Transverse colon (tissue), 4 donors: ENCODE data around the gene SLC19A3. TPM values are rescaled to one million over a fixed set of nuclear protein-coding genes. Genes with fewer than 3 reads are reported as not detected.
"Not testable (repeated sequence)": the region's sequence is repeated elsewhere in the genome, so short reads cannot be mapped to it uniquely, and the experiment has no call there.

Source experiments
- DNase-seq: peaks from one replicate; pipeline ENCODE4 v3.0.0-alpha.2; 2019
- H3K27ac ChIP-seq, 4 donors: fragments of 200-600 bp; sonication (generic); 2 replicates each; pipeline ENCODE4 v1.5.1; 2016 to 2018; ENCODE audit warnings: inconsistent platforms in 4 of 4
- H3K27me3 ChIP-seq: fragments of 200-600 bp; sonication (generic); 2 replicates; pipeline ENCODE4 v1.5.1; 2017; ENCODE audit warnings: inconsistent platforms
- H3K36me3 ChIP-seq, 4 donors: fragments of 200-600 bp; sonication (generic); 2 replicates each; pipeline ENCODE4 v1.5.1; 2017 to 2019; ENCODE audit warnings: inconsistent platforms in 4 of 4
- H3K4me1 ChIP-seq, 4 donors: fragments of 200-600 bp; sonication (generic); 2 replicates each; pipeline ENCODE4 v1.5.1; 2017 to 2020; ENCODE audit warnings: inconsistent platforms in 4 of 4
- H3K4me3 ChIP-seq, 4 donors: fragments of 200-600 bp; sonication (generic); 1 replicate in 1 of 4; 2 replicates in 3 of 4; pipeline versions ENCODE4 v1.5.1 to v1.6.1; 2017 to 2019; ENCODE audit warnings: inconsistent platforms in 4 of 4
- H3K9me3 ChIP-seq, 2 donors: fragments of 200-600 bp; sonication (generic); 2 replicates each; pipeline ENCODE4 v1.5.1; 2017 to 2019; ENCODE audit warnings: inconsistent platforms in 2 of 2
- CTCF ChIP-seq, 5 experiments: fragments of 200-600 bp in 3 of 5; fragments of 450-650 bp in 2 of 5; sonication (generic) in 3 of 5; IDR thresholded peaks; 1 replicate in 2 of 5; 2 replicates in 3 of 5; pipeline ENCODE4 v1.5.1; 2016 to 2017; ENCODE audit warnings: antibody characterized with exemption in 5 of 5, inconsistent platforms in 3 of 5, mild to moderate bottlenecking in 2 of 5, moderate library complexity in 1 of 5
- EP300 ChIP-seq: sonication (generic); formaldehyde crosslinking; IDR thresholded peaks from one replicate; pipeline ENCODE4 v1.6.1; 2017; ENCODE audit warnings: antibody characterized with exemption, low read depth
- POLR2A ChIP-seq: fragments of 450-650 bp; IDR thresholded peaks from one replicate; pipeline ENCODE4 v1.6.1; 2016; ENCODE audit warnings: antibody characterized with exemption, mild to moderate bottlenecking, moderate library complexity
- POLR2AphosphoS5 ChIP-seq, 3 donors: sonication (generic); formaldehyde crosslinking; IDR thresholded peaks; one replicate each; pipeline ENCODE4 v1.6.1; 2016; ENCODE audit warnings: antibody characterized with exemption in 3 of 3
- WGBS, 2 donors: methylation state at CpG; one replicate each; pipeline ENCODE4 v1.1.5; 2018; ENCODE audit warnings: low coverage in 1 of 2; 5-methylcytosine and 5-hydroxymethylcytosine counted together
- in situ Hi-C, 4 donors: fragments of 200-750 bp; cut with MboI; loops; one replicate each; pipeline versions ENCODE4 v1.15.0 to v1.15.1; 2017; ENCODE audit warnings: low sequenced_read_pairs in 3 of 4, low pct_ligation_motif_present in 1 of 4, low pct_unique_long_range_greater_than_20kb in 1 of 4
- intact Hi-C: fragments of 100-400 bp; cut with DNase I; formaldehyde crosslinking; loops from one replicate; pipeline ENCODE4 v1.15.1; 2023; ENCODE audit warnings: low total_unique reads
- total RNA-seq, 4 donors: library from RNA; depleted of rRNA; stranded (reverse); fragments of >200 nt; gene quantifications; one replicate each; pipeline ENCODE4 v1.1.0, GENCODE V29; 2016

SLC19A3 gene
- total RNA-seq, 4 donors from 2014 or later = 4.2 to 24.9 (median 7.3) TPM

- intact Hi-C loops (loop anchor here (10.0 kb wide), 2 partner anchors 275 to 355 kb away; no protein-coding TSS in a partner anchor), in situ Hi-C loops (loop anchor here (5.0 to 25.0 kb wide), 9 partner anchors 95 to 622 kb away; partner anchors contain the start of gene SCYGR5 (in 3 of the 4))
- H3K36me3 ChIP-seq = no peaks in the 10 kb centered on the region
- no peaks in the 10 kb centered on the region for H3K27me3 ChIP-seq
- no peaks in the 10 kb centered on the region for H3K9me3 ChIP-seq
- peaks cover 8 to 23% (median 16%) of the 10 kb centered on the region in 4 donors for H3K4me1 ChIP-seq
- 74 to 78% methylated on average over 11 to 13 of the region's 13 CpGs for WGBS, 2 donors
- no peak for DNase-seq
- H3K27ac ChIP-seq = no peak overlapping the region
- TF ChIP-seq CTCF (IDR thresholded peaks at IDR 0.05) (no peak), EP300 (no peak), POLR2A (no peak), POLR2AphosphoS5 (IDR thresholded peaks at IDR 0.05) (no peak)
- no peak overlapping the region for H3K4me3 ChIP-seq
These were observed 41.7 kb upstream of the SLC19A3 start for GRCh38 chr2:227759411-227760118.

- H3K4me1 ChIP-seq = peaks cover under 1 to 12% (median 5%) of the 10 kb centered on the region in 4 donors
- H3K4me3 ChIP-seq, H3K36me3 ChIP-seq, H3K9me3 ChIP-seq, H3K27ac ChIP-seq, DNase-seq, H3K27me3 ChIP-seq, intact Hi-C loops: not testable (repeated sequence)
- in situ Hi-C loops = loop anchor here (10.0 to 25.0 kb wide), 5 partner anchors 91 to 619 kb away; partner anchors contain the start of gene SCYGR5 (in 2 of the 4)
- WGBS, 2 donors = 62 to 72% methylated on average over 4 of the region's 4 CpGs
These were observed 38.4 kb upstream of the SLC19A3 start for GRCh38 chr2:227756261-227756660.

- Histone ChIP-seq H3K9me3 (no peaks in the 10 kb centered on the region), H3K27me3 (no peaks in the 10 kb centered on the region), H3K36me3 (no peaks in the 10 kb centered on the region), H3K4me1 (no peaks in the 10 kb centered on the region), H3K4me3 (no peak overlapping the region), H3K27ac (no peak overlapping the region)
- DNase-seq = no peak
- intact Hi-C loops (no loop called here), in situ Hi-C loops (no loop called here)
- 76 to 85% methylated on average over 3 to 6 of the region's 6 CpGs for WGBS, 2 donors
- TF ChIP-seq POLR2A (no peak), CTCF (IDR thresholded peaks at IDR 0.05) (no peak)
These were observed 30.3 kb upstream of the SLC19A3 start for GRCh38 chr2:227748079-227748478.

GRCh38 chr2:227745594-227745993 is 27.8 kb upstream of the SLC19A3 start, which contains the start of gene SCYGR8:
Gene SCYGR8, plus strand, starts transcription at chr2:227745894. Its CDS starts 0 bp downstream, at chr2:227745894.
- in situ Hi-C loops = no loop called here
- DNase-seq = no peak
- Histone ChIP-seq H3K27me3 (no peaks in the 10 kb centered on the region), H3K4me3 (no peak within 1 kb of the TSS), H3K4me1 (no peaks in the 10 kb centered on the region), H3K9me3 (no peaks in the 10 kb centered on the region), H3K27ac (no peak within 1 kb of the TSS), H3K36me3 (no peaks in the 10 kb centered on the region)
- intact Hi-C loops = no loop called here
- WGBS, 2 donors = 93 to 100% methylated on average over 1 to 7 of the region's 9 CpGs
- TF ChIP-seq CTCF (IDR thresholded peaks at IDR 0.05) (no peak), EP300 (no peak), POLR2A (no peak), POLR2AphosphoS5 (IDR thresholded peaks at IDR 0.05) (no peak)

GRCh38 chr2:227740705-227741104 is 22.9 kb upstream of the SLC19A3 start:
- H3K27me3 ChIP-seq, H3K27ac ChIP-seq, DNase-seq, in situ Hi-C loops, intact Hi-C loops, H3K36me3 ChIP-seq, H3K4me3 ChIP-seq, H3K9me3 ChIP-seq, H3K4me1 ChIP-seq: not testable (repeated sequence)
- WGBS, 2 donors = 77 to 80% methylated on average over 4 to 7 of the region's 7 CpGs
